Sigmoid colon (tissue), 4 donors: ENCODE results near the gene PKLR.

Source experiments
- EP300 ChIP-seq, 4 donors: sonication (generic); formaldehyde crosslinking; IDR thresholded peaks; one replicate each; pipeline ENCODE4 v1.6.1; 2017; ENCODE audit warnings: antibody characterized with exemption in 4 of 4
- TF ChIP-seq, protein P1 (sequence below), 4 experiments: fragments of 450-650 bp in 3 of 4; fragments of 200-600 bp in 1 of 4; IDR thresholded peaks; one replicate each; pipeline ENCODE4 v1.5.1; 2016 to 2019; ENCODE audit warnings: antibody characterized with exemption in 4 of 4, mild to moderate bottlenecking in 3 of 4, moderate library complexity in 2 of 4

DNA sequence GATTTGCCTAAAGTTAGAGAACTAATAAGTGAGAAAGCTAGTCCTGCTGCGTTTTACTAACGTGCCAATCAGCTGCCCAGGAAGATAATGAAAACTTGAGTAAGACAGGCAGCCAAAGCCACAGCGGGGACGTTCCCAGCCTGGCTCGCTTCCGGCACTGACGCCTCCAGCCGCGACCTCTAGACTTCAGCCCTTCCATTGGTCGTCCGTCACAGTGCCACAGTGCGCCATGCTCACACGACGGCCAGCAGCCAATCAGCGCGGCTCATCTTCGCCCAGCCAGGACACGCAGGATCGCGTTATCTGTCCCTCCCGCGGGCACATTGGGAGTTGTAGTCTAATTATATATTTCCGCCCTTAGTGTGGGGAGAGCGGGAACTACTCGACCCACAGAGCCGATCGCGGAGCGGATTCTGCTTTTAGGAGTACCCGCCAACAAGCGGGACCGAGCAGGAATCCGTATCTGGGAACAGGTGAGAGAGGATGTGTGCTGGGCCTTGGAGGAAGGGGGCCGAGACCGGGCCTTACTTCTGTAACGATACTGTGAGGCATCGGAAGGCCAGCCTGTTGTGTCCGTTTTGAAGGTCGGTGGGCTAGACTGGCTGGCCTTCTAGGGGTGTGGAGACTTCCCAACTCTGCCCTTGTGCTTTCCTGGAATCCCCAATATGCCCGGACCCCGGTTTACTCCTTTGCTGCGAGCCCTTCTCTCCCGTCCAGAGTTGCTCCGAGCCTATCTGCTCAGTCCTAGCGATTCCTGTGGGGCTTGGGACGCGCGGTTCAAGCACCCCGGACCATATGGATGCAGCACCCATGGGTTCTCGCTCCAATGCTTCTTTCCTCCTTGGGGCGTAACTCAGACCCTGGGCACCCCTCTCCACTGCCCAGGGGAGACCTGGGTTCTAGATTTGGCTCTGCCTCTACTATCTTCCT lies 7.5 kb upstream of the PKLR start, which contains the start of gene FDPS:
- TF ChIP-seq, protein P1, sequence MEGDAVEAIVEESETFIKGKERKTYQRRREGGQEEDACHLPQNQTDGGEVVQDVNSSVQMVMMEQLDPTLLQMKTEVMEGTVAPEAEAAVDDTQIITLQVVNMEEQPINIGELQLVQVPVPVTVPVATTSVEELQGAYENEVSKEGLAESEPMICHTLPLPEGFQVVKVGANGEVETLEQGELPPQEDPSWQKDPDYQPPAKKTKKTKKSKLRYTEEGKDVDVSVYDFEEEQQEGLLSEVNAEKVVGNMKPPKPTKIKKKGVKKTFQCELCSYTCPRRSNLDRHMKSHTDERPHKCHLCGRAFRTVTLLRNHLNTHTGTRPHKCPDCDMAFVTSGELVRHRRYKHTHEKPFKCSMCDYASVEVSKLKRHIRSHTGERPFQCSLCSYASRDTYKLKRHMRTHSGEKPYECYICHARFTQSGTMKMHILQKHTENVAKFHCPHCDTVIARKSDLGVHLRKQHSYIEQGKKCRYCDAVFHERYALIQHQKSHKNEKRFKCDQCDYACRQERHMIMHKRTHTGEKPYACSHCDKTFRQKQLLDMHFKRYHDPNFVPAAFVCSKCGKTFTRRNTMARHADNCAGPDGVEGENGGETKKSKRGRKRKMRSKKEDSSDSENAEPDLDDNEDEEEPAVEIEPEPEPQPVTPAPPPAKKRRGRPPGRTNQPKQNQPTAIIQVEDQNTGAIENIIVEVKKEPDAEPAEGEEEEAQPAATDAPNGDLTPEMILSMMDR (IDR thresholded peaks at IDR 0.05), result peak in 2 of 4 experiments; percentile 18 to 29
- TF ChIP-seq EP300 (IDR thresholded peaks at IDR 0.05), result no peak
